NCI-H524 (cell line): ENCODE results near the gene SPDYE2.
"Not testable (repeated sequence)": the region's sequence is repeated elsewhere in the genome, so short reads cannot be mapped to it uniquely, and the experiment has no call there.

ENCODE experiments used
- DNase-seq, 2 experiments: peaks; one replicate each; lab custom pipeline; 2025; lab: John Stamatoyannopoulos, UW

Gene SPDYE2

DNA sequence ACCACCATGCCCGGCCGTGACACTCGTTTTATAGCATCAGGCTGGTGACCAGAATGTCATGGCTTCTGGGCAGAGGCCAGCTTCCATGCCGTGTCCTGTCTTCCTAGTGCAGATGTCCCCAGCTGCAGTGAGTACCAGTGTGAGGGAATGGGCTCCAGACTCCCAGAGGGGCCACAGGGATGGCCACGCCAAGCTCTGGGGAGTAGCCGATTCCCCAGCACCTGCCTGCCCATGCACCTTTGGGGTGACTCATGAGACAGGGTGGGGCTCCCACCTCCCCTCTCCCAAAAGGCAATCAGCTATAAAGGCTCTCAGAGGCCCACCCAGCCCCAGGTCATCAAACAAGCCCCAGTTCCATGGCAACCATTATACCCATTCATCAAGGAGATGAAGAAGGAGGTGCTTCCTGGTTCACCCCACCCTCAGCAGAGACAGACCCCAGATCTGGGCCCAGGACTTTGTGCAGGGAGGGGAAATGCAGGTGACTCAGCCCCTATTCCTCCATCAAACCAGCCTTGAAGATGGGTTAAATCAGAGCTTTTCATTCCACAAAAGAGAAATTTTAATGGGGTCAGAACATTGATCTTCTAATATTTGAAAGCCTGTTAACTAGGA lies at the start of gene SPDYE2:
Gene SPDYE2, plus strand, starts transcription at position 419 of the 615 bp plus-strand sequence. CDS start 2,030 bp downstream, outside the sequence.
- DNase-seq = not testable (repeated sequence)

- DNase-seq = not testable (repeated sequence)
Observed at GRCh38 chr7:102503141-102503540, 47.9 kb upstream of the SPDYE2 start.

GRCh38 chr7:102505298-102506185 lies 45.5 kb upstream of the SPDYE2 start:
- not testable (repeated sequence) for DNase-seq

GRCh38 chr7:102507410-102508088 lies 43.5 kb upstream of the SPDYE2 start:
- DNase-seq = not testable (repeated sequence)

- not testable (repeated sequence) for DNase-seq
Observed at GRCh38 chr7:102510575-102510974, 40.5 kb upstream of the SPDYE2 start.

DNA sequence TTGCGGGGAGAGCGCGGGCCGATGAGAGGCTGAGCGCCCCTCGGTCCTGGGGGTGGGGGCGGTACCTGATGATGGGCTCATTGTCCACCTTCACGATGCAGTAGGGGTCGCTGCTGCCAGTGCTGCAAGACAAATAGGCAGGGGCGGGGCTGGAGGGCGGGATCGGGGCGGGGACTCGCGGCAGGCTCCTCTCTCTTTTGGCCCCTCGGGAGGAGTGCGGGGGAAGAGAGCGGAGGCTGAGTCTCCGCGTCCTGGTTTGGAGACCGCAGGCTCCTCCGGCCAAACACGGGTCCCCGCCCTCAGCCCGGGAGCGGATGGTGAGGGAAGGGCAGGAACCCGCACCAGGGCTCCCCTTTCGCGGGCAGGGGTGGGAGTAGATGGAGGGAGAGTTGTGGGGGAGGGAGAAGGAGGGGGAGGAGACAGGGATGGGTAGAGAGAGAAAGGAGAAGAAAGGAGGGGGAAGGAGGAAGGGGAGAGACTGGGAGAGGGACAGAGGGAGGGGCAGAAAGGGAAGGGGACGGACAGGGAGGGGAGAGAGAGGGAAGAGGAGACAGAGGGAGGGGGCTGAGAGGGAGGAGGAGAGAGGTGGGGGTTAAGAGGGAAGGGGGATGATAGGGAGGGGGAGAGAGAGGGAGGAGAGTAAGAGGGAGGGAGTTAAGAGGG lies 39.0 kb upstream of the SPDYE2 start:
- not testable (repeated sequence) for DNase-seq

DNA sequence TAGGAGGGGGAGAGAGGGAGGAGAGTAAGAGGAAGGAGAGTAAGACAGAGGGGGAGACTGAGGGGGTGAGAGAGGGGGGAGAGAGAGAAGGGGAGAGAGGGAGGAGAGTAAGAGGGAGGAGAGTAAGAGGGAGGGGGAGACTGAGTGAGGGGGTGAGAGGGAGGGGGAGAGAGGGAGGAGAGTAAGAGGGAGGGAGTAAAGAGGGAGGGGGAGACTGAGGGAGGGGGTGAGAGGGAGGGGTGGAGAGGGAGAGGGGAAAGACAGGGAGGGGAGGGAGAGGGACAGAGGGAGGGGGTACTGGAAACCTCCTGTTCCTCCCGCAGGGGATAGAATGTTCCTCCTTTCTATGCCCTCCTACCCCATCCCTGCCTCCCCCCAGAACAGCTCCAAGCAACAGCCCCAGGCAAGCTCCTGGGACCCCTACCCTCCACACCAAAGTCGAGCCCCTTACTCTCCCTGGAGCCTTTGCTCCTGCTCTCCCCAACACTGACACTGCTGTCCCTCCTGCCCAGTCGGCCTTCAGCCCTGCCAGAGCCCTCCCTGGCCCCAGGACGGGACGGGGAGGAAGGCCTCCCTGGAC lies 38.3 kb upstream of the SPDYE2 start:
- DNase-seq = not testable (repeated sequence)

GRCh38 chr7:102514881-102515721 lies 35.9 kb upstream of the SPDYE2 start:
- DNase-seq = not testable (repeated sequence)

DNA sequence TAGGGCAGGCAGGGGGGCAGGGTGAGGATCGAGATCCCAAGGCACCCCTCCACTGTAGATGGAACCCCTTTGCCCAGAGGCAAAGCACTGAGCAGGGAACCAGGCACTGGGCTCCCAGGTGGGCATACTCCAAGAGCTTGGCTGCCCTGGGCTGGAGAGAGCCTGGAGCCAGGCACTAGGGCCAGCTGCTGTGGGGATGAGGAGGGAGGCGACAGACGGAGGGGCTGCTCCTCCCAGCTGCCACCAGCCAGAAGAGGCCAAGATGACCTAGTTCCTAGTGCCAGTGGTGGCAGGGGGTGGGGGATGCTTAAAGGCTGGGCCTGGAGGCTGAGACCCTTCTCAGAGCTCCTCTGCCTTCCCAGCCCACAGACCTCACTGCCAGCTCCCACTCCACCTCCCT lies 35.1 kb upstream of the SPDYE2 start:
- not testable (repeated sequence) for DNase-seq

DNA sequence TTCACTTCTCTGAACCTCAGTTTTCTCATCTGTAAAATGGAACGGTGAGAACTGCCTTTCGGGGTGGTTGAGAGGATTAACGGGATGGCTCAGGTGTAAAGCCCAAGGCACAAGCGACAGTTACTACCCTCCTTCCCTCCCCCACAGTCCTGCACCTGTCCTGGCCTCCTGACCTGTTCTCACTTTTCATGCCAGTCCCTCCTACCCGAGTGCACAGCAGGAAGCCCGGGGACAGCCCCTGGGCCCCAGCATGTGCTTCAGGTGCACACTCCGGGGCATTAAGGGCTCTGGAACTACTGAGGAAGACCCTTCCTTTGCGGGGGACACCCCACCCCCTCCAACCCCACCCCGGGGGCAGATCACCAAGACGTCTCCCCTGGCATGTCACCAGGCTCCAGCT lies 34.1 kb upstream of the SPDYE2 start:
- not testable (repeated sequence) for DNase-seq

DNA sequence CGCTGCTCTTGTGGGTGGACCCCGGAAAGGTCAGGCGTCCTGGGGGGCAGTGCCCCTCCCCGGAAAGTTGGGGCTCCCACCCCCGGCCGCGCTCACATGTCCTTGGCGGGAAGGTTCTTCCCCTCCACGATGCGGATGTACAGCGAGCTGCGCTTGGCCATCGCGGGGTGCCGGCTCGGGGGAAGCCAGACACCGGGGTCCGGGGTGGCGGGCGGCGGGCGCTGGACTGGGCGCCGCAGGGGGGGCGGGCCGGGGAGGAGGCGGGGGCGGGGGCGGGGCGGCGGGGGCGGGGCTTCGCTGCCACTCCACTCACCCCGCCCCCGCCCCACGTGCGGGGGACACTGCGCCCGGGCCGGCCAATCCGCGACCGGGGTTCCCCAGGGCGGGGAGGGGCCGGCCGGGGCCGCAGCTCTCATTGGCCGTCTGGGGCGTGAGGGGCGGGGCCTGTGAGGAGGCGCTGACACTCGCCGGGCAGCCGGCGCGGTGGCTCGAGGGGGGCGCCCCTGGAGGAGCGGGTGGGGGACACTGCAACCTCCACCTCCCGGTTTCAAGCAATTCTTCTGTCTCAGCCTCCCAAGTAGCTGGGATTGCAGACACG lies 33.4 kb upstream of the SPDYE2 start, which contains the start of gene RASA4B:
Gene RASA4B, minus strand, starts transcription at position 228 of the 598 bp plus-strand sequence. Its CDS starts 67 bp downstream, at position 161.
- DNase-seq = not testable (repeated sequence)

DNA sequence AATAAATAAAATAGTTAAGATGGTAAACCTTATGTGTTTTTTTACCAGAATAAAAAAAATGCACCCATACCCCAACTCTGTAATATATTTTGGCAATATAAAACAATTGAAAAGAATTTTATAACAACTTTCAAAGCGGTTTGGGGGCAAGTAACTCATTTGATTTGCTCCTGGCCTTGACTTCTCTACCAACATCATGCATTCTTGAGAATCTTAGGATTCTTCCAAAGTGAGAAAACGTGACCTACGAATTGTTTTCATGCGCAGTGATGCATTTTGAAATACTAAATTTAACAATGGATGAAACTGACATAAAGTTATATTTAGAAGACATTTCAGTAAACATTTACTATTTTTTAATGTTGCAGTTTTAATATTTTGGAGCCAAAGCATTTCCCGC lies 30.2 kb upstream of the SPDYE2 start:
- DNase-seq = not testable (repeated sequence)

DNA sequence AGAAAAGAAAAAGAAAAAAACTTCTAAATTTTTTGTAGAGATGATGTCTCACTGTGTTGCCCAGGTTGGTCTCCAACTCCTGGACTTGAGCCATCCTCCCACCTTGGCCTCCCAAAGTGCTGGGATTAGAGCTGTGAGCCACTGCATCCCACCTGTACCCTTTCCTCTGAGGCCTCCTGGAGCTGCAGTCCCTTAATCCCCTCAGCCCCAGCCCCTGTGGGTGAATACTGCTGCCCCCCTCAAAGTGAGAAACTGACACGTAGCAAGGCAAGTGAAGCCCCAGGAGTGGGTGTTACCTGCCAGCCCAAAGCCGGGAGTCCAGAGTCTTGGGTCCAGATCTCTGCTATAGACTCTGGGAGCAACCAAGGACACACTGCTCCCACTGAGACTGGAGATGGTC lies 26.2 kb upstream of the SPDYE2 start:
- DNase-seq = not testable (repeated sequence)

DNA sequence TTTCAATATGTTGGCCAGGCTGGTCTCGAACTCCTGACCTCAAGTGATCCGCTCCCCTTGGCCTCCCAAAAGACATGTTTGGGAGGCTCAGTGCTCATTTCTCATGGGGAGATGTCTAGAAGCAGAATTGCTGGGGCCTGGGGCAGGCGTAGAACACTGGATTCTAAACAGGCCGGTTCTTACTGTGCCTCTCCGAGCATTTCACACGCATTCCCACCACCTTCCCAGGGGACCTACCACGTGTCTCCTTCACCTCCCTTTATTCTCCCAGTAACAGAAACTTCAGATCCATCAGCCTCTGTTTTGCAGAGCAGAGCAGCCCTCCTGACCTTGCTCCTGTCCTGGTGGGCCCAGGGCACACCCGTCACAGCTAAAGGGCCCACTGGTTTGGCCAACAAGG lies 23.8 kb upstream of the SPDYE2 start:
- not testable (repeated sequence) for DNase-seq

DNA sequence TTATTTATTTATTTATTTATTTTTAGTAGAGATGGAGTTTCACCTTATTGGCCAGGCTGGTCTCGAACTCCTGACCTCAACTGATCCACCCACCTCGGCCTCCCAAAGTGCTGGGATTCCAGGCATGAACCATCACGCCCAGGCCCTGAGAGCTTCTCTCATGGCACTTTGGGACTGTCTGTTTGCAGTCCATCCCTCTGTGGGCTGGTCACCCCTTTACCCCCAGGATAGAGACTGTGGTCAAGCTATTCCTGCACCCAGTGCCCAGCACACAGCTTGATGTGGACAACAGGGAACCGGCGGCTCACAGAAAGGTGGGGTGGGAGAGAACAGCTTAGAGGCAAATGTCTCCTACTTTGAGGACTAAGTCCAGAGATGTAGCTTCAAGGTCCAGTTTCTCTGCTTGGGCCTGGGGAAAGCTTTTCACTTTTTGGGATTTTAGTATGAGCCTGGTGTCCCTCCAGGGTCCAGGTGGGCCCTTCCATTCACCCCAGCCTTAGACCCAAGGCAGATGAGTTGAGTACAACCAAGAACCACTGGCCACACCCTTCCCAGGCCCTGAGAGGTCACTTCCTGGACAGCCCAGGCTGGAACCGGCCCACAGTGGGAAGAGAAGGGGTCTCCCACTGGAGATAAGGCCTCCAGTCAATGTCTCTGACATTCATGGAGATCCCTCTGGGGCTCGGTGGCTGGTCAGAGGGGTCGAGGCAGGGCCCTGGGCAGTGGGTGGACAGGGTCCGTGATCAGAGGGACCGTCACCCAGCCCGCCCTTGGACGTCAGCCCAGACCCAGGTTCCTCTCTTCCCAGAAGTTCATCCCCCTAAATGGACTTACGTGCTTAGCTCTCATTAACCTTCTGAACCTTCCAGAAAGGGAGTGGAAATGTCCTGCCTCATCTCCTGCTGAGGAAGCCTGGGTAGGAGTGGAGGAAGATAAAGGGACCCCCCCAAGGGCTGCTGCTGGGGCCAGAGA lies 22.9 kb upstream of the SPDYE2 start:
- not testable (repeated sequence) for DNase-seq

GRCh38 chr7:102531583-102531982 lies 19.4 kb upstream of the SPDYE2 start:
- DNase-seq = not testable (repeated sequence)

DNA sequence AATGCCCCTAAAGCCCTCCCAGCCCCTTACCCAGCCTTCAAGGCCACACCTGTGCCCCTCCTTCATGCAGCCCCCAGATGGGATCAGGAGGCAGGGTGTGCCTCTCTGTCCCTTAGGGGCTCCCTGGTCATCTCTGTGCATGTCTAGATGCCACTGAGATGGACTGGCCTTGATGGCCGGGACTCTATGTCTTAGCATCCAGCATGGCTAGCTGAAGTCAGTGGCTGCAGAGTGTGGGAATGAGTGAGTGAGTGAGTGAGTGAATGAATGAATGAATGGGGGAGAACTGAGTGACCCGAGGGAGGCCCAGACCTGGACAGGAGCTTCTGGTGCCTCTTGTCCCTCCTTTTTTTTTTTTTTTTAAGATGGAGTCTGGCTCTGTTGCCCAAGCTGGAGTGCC lies 18.9 kb upstream of the SPDYE2 start:
- DNase-seq = not testable (repeated sequence)

- not testable (repeated sequence) for DNase-seq
Observed at GRCh38 chr7:102535062-102535615, 15.9 kb upstream of the SPDYE2 start.
